Measurements from ENCODE around the gene NACC1. TPM values are rescaled to one million over a fixed set of nuclear protein-coding genes. Genes with fewer than 3 reads are reported as not detected.
"Not testable (repeated sequence)": the region's sequence is repeated elsewhere in the genome, so short reads cannot be mapped to it uniquely, and the experiment has no call there.

Gene NACC1
- total and polyA plus RNA-seq, 9 donors: 12.9 to 23.4 (median 19.1) TPM

DNA sequence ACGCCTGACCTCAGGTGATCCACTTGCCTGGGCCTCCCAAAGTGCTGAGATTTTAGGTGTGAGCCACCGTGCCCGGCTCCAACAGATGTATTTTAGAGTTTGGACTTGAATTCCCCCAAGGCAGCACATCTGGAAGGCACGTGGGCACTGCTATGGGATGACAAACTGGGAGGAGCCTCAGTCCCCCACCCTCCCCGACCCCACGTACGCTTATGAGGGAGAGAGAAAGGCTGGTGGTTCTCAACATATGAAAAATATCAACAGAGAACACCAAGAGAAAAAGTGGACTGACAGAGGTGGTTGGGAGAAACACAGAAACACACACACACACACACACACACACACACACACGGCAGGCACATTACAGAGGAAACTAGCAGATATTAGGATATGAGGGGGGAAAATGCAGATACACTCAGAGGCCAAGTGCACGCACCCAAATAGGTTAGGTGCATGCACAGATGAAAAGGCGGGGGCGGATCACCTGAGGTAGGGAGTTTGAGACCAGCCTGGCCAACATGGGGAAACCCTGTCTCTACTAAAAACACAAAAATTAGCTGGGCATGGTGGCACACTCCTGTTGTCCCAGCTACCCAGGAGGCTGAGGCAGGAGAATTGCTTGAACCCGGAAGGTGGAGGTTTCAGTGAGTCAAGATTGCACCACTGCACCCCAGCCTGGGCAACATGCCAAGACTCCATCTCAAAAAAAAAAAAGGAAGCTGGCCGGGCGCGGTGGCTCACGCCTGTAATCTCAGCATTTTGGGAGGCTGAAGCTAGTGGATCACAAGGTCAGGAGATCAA lies 28.9 kb downstream of the NACC1 start:
- no peak overlapping the region for H3K4me3 ChIP-seq (ENCODE audit: low read length)
- H3K4me1 ChIP-seq (ENCODE audit: control insufficient read depth, insufficient read depth, low read length): peaks cover 10% of the 10 kb centered on the region

DNA sequence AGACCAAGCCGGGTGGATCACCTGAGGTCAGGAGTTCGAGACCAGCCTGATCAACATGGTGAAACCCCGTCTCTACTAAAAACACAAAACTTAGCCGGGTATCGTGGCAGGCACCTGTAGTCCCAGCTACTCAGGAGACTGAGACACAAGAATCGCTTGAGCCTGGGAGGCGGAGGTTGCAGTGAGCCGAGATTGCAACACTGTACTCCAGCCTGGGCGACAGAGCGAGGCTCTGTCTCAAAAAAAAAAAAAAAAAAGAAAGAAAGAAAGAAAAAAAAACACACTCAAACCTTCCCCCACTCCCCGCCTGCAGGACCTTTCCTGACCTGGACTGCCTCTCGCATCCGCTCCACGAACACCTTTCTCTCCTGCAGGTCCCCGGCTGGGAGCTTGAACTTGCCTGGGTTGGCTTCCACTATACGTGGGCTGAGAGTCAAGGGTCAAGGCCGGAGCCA lies 31.1 kb downstream of the NACC1 start:
- 5% methylated on average over 8 of the region's 17 CpGs for WGBS (ENCODE audit: insufficient coverage)
- not testable (repeated sequence) for H3K9me3 ChIP-seq (replicated peaks; ENCODE audit: control insufficient read depth, low read depth, low read length); DNase-seq; H3K27me3 ChIP-seq (ENCODE audit: control insufficient read depth, insufficient read depth, low read length)
- peak overlapping the region; percentile 91 for H3K4me3 ChIP-seq (ENCODE audit: low read length)
- peak overlapping the region; percentile 29 for H3K27ac ChIP-seq (ENCODE audit: low read length)
- H3K36me3 ChIP-seq (ENCODE audit: control insufficient read depth, insufficient read depth, low read length): peaks cover 12% of the 10 kb centered on the region
- H3K4me1 ChIP-seq (ENCODE audit: control insufficient read depth, insufficient read depth, low read length): peaks cover 21% of the 10 kb centered on the region

More for the DNA sequence above, 28.9 kb downstream of the NACC1 start:
- no peaks in the 10 kb centered on the region for H3K9me3 ChIP-seq (replicated peaks; ENCODE audit: control insufficient read depth, low read depth, low read length)
- 89% methylated on average over 5 of the region's 16 CpGs for WGBS (ENCODE audit: insufficient coverage)
- no peak overlapping the region for H3K27ac ChIP-seq (ENCODE audit: low read length)
- DNase-seq: no peak
- H3K36me3 ChIP-seq (ENCODE audit: control insufficient read depth, insufficient read depth, low read length): peaks cover 20% of the 10 kb centered on the region
- no peaks in the 10 kb centered on the region for H3K27me3 ChIP-seq (ENCODE audit: control insufficient read depth, insufficient read depth, low read length)

DNA sequence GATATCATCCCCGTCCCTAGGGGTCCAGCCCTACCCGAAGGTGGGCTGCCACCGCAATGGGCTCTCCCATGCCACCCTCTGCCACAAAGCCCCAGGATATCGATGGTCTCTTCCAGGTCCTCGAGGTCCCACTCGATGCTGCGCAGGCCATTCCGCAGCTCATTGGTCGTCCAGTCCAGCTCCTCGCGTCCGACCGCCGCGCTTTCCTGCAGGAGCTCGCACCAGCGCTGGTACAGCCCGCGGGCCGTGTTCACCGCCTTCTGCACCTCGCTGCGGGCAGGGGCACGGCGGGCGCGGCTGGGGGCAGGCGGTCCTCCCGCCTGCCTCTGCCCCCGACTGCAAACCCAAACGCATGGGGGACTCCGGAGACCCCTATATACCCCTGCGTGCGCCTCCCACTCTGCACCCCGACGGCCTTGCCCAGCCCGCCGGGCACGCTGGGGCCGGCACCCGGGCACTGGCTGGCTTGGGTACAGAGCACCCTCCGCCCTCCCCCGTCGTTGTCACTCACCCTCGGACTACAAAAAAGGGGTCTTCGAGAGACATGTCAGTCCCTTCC lies 31.6 kb downstream of the NACC1 start:
- peaks cover 9% of the 10 kb centered on the region for H3K36me3 ChIP-seq (ENCODE audit: control insufficient read depth, insufficient read depth, low read length)
- H3K27ac ChIP-seq (ENCODE audit: low read length): peak overlapping the region; percentile 97
- peaks cover 26% of the 10 kb centered on the region for H3K4me1 ChIP-seq (ENCODE audit: control insufficient read depth, insufficient read depth, low read length)
- H3K9me3 ChIP-seq (replicated peaks; ENCODE audit: control insufficient read depth, low read depth, low read length): no peaks in the 10 kb centered on the region
- peak; percentile 60 for DNase-seq
- WGBS (ENCODE audit: insufficient coverage): under 1% methylated on average over 46 of the region's 46 CpGs
- H3K4me3 ChIP-seq (ENCODE audit: low read length): peak overlapping the region; percentile 91
- peaks cover 2% of the 10 kb centered on the region for H3K27me3 ChIP-seq (ENCODE audit: control insufficient read depth, insufficient read depth, low read length)

DNA sequence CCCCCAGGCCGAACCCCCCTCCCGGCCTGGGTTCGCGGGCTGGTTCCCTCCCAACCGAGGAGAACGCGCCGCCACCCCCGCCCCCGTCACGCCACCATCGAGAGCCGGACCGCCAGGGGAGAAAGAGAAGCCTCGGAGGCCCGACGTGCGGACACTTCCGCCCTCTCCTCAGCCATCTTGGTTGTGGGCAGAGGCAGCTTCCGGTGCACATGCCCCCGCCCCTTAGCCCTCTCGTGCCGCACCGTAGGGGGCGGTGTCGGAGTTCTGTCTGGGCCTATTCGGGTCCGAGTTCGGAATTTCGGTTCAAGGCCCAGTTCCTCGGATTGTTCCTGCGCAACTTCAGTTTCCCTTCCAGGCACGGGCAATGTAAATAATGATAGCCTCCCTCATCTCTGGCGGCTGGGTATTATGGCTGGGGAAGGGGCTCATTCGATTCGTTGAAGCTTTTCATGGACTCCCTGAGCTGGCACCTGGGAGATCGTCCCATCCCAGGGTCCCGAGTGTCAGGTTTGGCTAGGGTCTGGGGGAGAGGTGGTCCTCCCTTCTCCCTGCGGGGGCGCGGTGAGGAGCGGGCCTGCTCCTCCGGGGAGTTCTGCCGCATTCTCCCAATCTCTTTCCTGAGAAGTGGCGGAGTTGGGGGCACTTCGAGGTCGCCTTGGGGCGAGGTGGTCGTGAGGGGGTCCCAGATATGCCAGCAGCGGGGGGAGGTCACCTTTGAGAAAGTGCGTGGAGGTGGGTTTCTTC lies 32.3 kb downstream of the NACC1 start, which contains the start of the genes IER2 and STX10:
Gene IER2, plus strand, starts transcription at position 225 of the 744 bp plus-strand sequence. CDS start 2,776 bp downstream, outside the sequence.
Gene STX10, minus strand, starts transcription at position 189 of the 744 bp plus-strand sequence. CDS start 202 bp downstream, outside the sequence.
- under 1% methylated on average over 38 of the region's 51 CpGs for WGBS (ENCODE audit: insufficient coverage)

DNA sequence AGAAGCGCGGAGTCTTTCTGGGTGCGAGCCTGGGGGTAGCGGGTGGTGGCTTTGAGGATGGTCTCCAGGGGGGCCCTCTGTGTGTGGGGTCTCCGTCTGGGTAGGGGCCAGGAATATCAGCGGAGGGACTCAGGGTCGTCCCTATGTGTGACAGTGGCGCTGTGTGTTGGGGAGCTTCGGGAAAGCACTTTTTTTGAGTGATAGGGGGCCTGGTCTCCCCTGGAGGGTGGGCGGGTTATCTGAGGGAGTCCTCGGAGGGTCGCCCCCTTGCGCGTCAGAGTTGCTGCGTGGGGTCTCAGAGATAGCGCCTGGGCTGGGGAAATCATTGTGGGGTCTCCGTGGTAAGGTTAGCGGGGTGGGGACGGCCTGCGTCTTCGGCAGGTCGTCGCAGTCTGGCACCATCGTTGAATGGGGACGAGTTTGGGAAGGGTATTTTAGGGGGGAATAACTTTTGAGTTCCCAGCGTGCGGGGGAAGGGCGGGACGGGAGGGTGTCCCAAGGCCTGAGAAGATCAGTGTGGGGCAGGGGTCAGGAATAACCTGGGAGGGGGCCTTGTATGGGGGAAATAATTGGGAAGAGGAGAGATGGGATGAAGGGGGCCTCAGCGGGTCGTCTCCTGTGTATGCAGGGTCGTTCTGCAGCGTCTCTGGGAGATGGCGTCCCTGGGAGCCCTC lies 33.0 kb downstream of the NACC1 start:
- Histone ChIP-seq H3K27ac (ENCODE audit: low read length) (peak overlapping the region; percentile 97), H3K36me3 (ENCODE audit: control insufficient read depth, insufficient read depth, low read length) (peaks cover 4% of the 10 kb centered on the region), H3K4me1 (ENCODE audit: control insufficient read depth, insufficient read depth, low read length) (peaks cover 40% of the 10 kb centered on the region), H3K27me3 (ENCODE audit: control insufficient read depth, insufficient read depth, low read length) (peaks cover 2% of the 10 kb centered on the region), H3K9me3 (replicated peaks; ENCODE audit: control insufficient read depth, low read depth, low read length) (no peaks in the 10 kb centered on the region), H3K4me3 (ENCODE audit: low read length) (peak overlapping the region; percentile 91)
- no peak for DNase-seq
- 0% methylated on average over 26 of the region's 34 CpGs for WGBS (ENCODE audit: insufficient coverage)

More for the DNA sequence above, 32.3 kb downstream of the NACC1 start, which contains the start of the genes IER2 and STX10:
- H3K27ac ChIP-seq (ENCODE audit: low read length): peak within 1 kb of the TSS; percentile 97
- no peaks in the 10 kb centered on the region for H3K9me3 ChIP-seq (replicated peaks; ENCODE audit: control insufficient read depth, low read depth, low read length)
- H3K27me3 ChIP-seq (ENCODE audit: control insufficient read depth, insufficient read depth, low read length): peaks cover 2% of the 10 kb centered on the region
- peaks cover 5% of the 10 kb centered on the region for H3K36me3 ChIP-seq (ENCODE audit: control insufficient read depth, insufficient read depth, low read length)
- peak within 1 kb of the TSS; percentile 91 for H3K4me3 ChIP-seq (ENCODE audit: low read length)
- H3K4me1 ChIP-seq (ENCODE audit: control insufficient read depth, insufficient read depth, low read length): peaks cover 33% of the 10 kb centered on the region
- DNase-seq: peak; percentile 98

DNA sequence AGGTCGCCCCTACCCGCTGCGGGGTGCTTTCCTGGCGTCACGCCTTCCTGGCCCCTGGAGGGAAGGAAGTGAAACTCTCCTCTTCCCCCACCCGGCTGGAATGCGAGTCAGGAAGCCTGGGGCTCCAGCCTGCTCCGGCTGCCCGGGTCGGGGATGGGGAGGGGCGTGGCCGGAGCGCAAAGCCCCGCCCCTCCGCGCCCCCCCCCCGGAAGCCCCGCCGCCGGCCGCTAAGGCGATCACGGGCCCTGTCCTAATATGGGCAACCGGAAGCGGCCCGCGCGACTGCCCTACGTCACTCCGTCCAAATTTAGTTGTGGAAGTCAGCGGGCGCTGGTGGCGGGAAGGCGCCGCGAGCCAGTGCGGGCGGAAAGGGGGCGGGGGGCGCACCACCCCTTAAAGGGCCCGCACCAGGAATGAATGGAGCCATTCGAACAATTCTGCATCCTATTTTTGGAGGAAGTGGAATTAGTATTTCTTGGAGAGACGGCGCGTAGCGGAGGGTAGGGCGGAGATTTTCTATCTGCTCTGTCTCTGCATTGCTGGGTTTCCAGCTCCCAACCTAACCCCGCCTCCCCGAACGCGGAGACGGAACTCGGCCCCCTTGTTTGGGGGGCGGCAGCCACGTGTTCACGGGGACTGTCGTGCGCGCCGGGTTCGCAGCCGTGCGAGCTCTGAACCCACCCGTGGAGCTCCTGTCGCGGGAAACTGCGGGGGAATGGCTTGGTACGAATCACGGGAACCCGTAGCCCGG lies 33.7 kb downstream of the NACC1 start:
- WGBS (ENCODE audit: insufficient coverage): under 1% methylated on average over 61 of the region's 71 CpGs
- peaks cover 43% of the 10 kb centered on the region for H3K4me1 ChIP-seq (ENCODE audit: control insufficient read depth, insufficient read depth, low read length)

DNA sequence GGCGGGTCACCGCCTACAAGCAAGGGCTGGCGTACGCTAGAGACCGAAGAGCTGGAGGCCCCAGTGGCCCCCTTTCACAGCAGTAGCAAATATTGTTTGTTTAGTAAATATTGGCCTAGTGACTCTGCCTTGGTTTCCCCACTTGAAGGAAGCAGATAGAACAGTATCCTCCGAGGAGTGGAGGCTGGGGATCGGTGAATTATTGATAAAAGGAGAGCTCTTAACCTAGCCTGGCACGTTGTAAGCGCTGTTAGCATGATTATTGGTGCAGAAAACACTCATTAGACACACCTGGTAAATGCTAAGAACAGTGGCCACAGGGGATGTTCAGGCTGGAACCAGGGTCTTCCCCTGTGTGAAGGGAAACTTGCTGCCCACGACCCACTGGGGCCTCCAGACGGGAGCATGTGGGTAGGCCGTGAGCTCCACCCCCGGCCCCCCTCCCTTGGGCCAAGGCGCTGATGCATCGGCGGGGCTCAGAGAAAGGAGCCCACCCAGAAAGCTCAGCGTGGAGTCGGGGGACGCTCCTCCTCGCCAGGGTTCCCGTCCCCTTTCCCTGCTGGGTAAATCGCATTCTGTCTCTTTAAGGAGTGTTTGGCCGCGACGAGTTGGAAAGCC lies 34.4 kb downstream of the NACC1 start:
- H3K27me3 ChIP-seq (ENCODE audit: control insufficient read depth, insufficient read depth, low read length): peaks cover 2% of the 10 kb centered on the region
- H3K36me3 ChIP-seq (ENCODE audit: control insufficient read depth, insufficient read depth, low read length): peaks cover 4% of the 10 kb centered on the region
- 0% methylated on average over 22 of the region's 25 CpGs for WGBS (ENCODE audit: insufficient coverage)
- peaks cover 43% of the 10 kb centered on the region for H3K4me1 ChIP-seq (ENCODE audit: control insufficient read depth, insufficient read depth, low read length)
- H3K4me3 ChIP-seq (ENCODE audit: low read length): peak overlapping the region; percentile 95
- no peak for DNase-seq
- H3K27ac ChIP-seq (ENCODE audit: low read length): peak overlapping the region; percentile 95
- no peaks in the 10 kb centered on the region for H3K9me3 ChIP-seq (replicated peaks; ENCODE audit: control insufficient read depth, low read depth, low read length)

More for the DNA sequence above, 33.7 kb downstream of the NACC1 start:
- H3K9me3 ChIP-seq (replicated peaks; ENCODE audit: control insufficient read depth, low read depth, low read length): no peaks in the 10 kb centered on the region
- peak overlapping the region; percentile 95 for H3K4me3 ChIP-seq (ENCODE audit: low read length)
- peak overlapping the region; percentile 97 for H3K27ac ChIP-seq (ENCODE audit: low read length)
- DNase-seq: peak; percentile 99
- peaks cover 4% of the 10 kb centered on the region for H3K36me3 ChIP-seq (ENCODE audit: control insufficient read depth, insufficient read depth, low read length)
- peaks cover 2% of the 10 kb centered on the region for H3K27me3 ChIP-seq (ENCODE audit: control insufficient read depth, insufficient read depth, low read length)

DNA sequence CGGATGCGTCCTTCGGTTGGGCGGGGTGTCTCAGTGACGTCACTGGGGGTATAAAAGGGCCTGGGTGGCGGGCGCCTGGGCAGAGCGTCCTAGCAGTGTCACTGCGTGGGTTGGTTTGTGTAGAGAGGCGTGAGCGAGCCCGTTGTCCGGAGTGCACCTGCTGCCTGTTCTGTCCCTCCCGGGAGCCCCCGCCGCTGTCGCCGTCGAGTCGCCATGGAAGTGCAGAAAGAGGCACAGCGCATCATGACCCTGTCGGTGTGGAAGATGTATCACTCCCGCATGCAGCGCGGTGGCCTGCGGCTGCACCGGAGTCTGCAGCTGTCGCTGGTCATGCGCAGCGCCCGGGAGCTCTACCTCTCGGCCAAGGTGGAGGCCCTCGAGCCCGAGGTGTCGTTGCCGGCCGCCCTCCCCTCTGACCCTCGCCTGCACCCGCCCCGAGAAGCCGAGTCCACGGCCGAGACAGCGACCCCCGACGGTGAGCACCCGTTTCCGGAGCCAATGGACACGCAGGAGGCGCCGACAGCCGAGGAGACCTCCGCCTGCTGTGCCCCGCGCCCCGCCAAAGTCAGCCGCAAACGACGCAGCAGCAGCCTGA lies 35.0 kb downstream of the NACC1 start:
- peaks cover 2% of the 10 kb centered on the region for H3K27me3 ChIP-seq (ENCODE audit: control insufficient read depth, insufficient read depth, low read length)
- H3K9me3 ChIP-seq (replicated peaks; ENCODE audit: control insufficient read depth, low read depth, low read length): no peaks in the 10 kb centered on the region
- peak overlapping the region; percentile 95 for H3K27ac ChIP-seq (ENCODE audit: low read length)
- DNase-seq: peak; percentile 98
- H3K4me1 ChIP-seq (ENCODE audit: control insufficient read depth, insufficient read depth, low read length): peaks cover 43% of the 10 kb centered on the region
- peaks cover 4% of the 10 kb centered on the region for H3K36me3 ChIP-seq (ENCODE audit: control insufficient read depth, insufficient read depth, low read length)
- 3% methylated on average over 59 of the region's 59 CpGs for WGBS (ENCODE audit: insufficient coverage)
- peak overlapping the region; percentile 95 for H3K4me3 ChIP-seq (ENCODE audit: low read length)
